B cell (primary cell): ENCODE measurements around the gene RNF10. TPM values are rescaled to one million over a fixed set of nuclear protein-coding genes. Genes with fewer than 3 reads are reported as not detected.
"Not testable (repeated sequence)": the region's sequence is repeated elsewhere in the genome, so short reads cannot be mapped to it uniquely, and the experiment has no call there.

ENCODE experiments used
- ATAC-seq: fragments of 200-7000 bp; cut with Tn5 transposase; one replicate; pipeline ENCODE4 v1.10.0; 2021; ENCODE audit warnings: low read depth, mild to moderate bottlenecking, moderate number of reproducible peaks, moderate library complexity
- CTCF ChIA-PET: fragments of 350-600 bp; sonication (Branson Sonifier 250); formaldehyde crosslinking; loops from one replicate; lab custom pipeline; 2021; ENCODE audit warnings: antibody characterized with exemption, inconsistent platforms; lab: Charles Lee
- POLR2A ChIA-PET: fragments of 350-600 bp; sonication (Branson Sonifier 250); formaldehyde crosslinking; loops from one replicate; lab custom pipeline; 2021; ENCODE audit warnings: antibody characterized with exemption; lab: Charles Lee
- DNase-seq: peaks from one replicate; pipeline ENCODE4 v3.0.0; 2013
- H2AFZ ChIP-seq: 2 replicates; pipeline ENCODE4 v1.6.1; 2012; ENCODE audit warnings: mild to moderate bottlenecking, low read depth, low read length; ENCODE audit not compliant: insufficient read depth, poor library complexity, severe bottlenecking
- H3K27ac ChIP-seq, 2 donors: 1 replicate in 1 of 2; 2 replicates in 1 of 2; pipeline ENCODE4 v1.5.1; 2012 to 2013; ENCODE audit warnings: low read length in 2 of 2, mild to moderate bottlenecking in 2 of 2, moderate library complexity in 1 of 2
- H3K27me3 ChIP-seq, 4 experiments: fragments of 200-600 bp in 1 of 4; sonication (generic) in 1 of 4; replicated peaks in 1 of 4; 1 replicate in 2 of 4; 2 replicates in 2 of 4; pipeline versions ENCODE4 v1.6.1 to v1.7.0; 2013 to 2016; ENCODE audit warnings: low read length in 3 of 4, mild to moderate bottlenecking in 2 of 4, mixed read lengths in 1 of 4, moderate library complexity in 1 of 4; ENCODE audit not compliant: insufficient read depth in 4 of 4, control insufficient read depth in 3 of 4; ENCODE audit errors: control extremely low read depth in 1 of 4
- H3K36me3 ChIP-seq, 2 experiments: replicated peaks in 1 of 2; 1 replicate in 1 of 2; 2 replicates in 1 of 2; pipeline versions ENCODE4 v1.6.1 to v1.7.1; 2013; ENCODE audit warnings: low read length in 1 of 2; ENCODE audit not compliant: insufficient read depth in 2 of 2, control insufficient read depth in 1 of 2; ENCODE audit errors: control extremely low read depth in 1 of 2, extremely low read depth in 1 of 2
- H3K4me1 ChIP-seq, 2 donors: fragments of 200-600 bp in 1 of 2; sonication (generic) in 1 of 2; 1 replicate in 1 of 2; 2 replicates in 1 of 2; pipeline versions ENCODE4 v1.5.1 to v1.6.1; 2013 to 2017; ENCODE audit warnings: low read length in 2 of 2; ENCODE audit not compliant: control insufficient read depth in 2 of 2, insufficient read depth in 2 of 2
- H3K4me2 ChIP-seq: replicated peaks from 2 replicates; pipeline ENCODE3; 2012; ENCODE audit warnings: mild to moderate bottlenecking, low read depth, low read length; ENCODE audit not compliant: poor library complexity, severe bottlenecking
- H3K4me3 ChIP-seq, 5 experiments: fragments of 200-600 bp in 1 of 5; sonication (generic) in 1 of 5; 1 replicate in 3 of 5; 2 replicates in 2 of 5; pipeline versions ENCODE4 v1.5.1 to v1.7.0; 2011 to 2016; ENCODE audit warnings: low read length in 4 of 5, mild to moderate bottlenecking in 4 of 5, low read depth in 2 of 5, control low read depth in 1 of 5, moderate library complexity in 1 of 5; ENCODE audit not compliant: insufficient read depth in 1 of 5; ENCODE audit errors: control extremely low read depth in 1 of 5, extremely low read depth in 1 of 5
- H3K79me2 ChIP-seq: fragments of 200-600 bp; sonication (generic); one replicate; pipeline ENCODE4 v1.6.0; 2016; ENCODE audit warnings: low read length; ENCODE audit not compliant: control insufficient read depth, insufficient read depth
- H3K9ac ChIP-seq: fragments of 200-600 bp; sonication (generic); 2 replicates; pipeline ENCODE4 v1.6.1; 2017; ENCODE audit warnings: mild to moderate bottlenecking, low read length, moderate library complexity
- H3K9me3 ChIP-seq, 3 donors: one replicate each; pipeline versions ENCODE4 v1.6.1 to v1.7.1; 2013; ENCODE audit warnings: low read length in 2 of 3; ENCODE audit not compliant: control insufficient read depth in 2 of 3, insufficient read depth in 1 of 3; ENCODE audit errors: control extremely low read depth in 1 of 3
- H4K20me1 ChIP-seq: 2 replicates; pipeline ENCODE4 v1.6.0; 2012; ENCODE audit warnings: mild to moderate bottlenecking, low read length; ENCODE audit not compliant: insufficient read depth, control insufficient read depth, poor library complexity, severe bottlenecking
- H3K27ac Mint-ChIP-seq: one replicate; pipeline ENCODE4 v1.8.0; 2021; ENCODE audit warnings: mixed read lengths
- H3K27me3 Mint-ChIP-seq: one replicate; pipeline ENCODE4 v1.8.0; 2021; ENCODE audit warnings: mixed read lengths
- H3K4me1 Mint-ChIP-seq: one replicate; pipeline ENCODE4 v1.8.0; 2021; ENCODE audit warnings: mixed read lengths
- H3K4me3 Mint-ChIP-seq: one replicate; pipeline ENCODE4 v1.8.0; 2021; ENCODE audit warnings: mixed read lengths
- H3K9me3 Mint-ChIP-seq: one replicate; pipeline ENCODE4 v1.8.0; 2022; ENCODE audit warnings: mixed read lengths; ENCODE audit not compliant: insufficient read depth
- CTCF ChIP-seq: fragments of 200-600 bp; IDR thresholded peaks from one replicate; pipeline ENCODE4 v1.8.0; 2022; ENCODE audit warnings: antibody characterized with exemption, mild to moderate bottlenecking
- EZH2 ChIP-seq: IDR thresholded peaks from 2 replicates; pipeline ENCODE4 v1.6.1; 2012; ENCODE audit warnings: borderline replicate concordance, low read depth, mild to moderate bottlenecking, moderate library complexity, low read length; ENCODE audit not compliant: insufficient read depth, poor library complexity, severe bottlenecking
- WGBS: methylation state at CpG from one replicate; pipeline ENCODE4 v1.1.5; 2013; ENCODE audit warnings: missing lambda C conversion rate; ENCODE audit not compliant: insufficient coverage; 5-methylcytosine and 5-hydroxymethylcytosine counted together
- intact Hi-C: fragments of 100-400 bp; cut with micrococcal nuclease; formaldehyde crosslinking; loops from one replicate; pipeline ENCODE4 v1.10.0; 2022
- polyA plus RNA-seq: library from polyadenylated mRNA; depleted of rRNA; stranded (reverse); fragments of >200 nt; gene quantifications from 2 replicates; pipeline ENCODE4 v1.2.3, GENCODE V29; 2012
- total RNA-seq, 2 donors: library from RNA; stranded (reverse); fragments of 120-200 nt in 1 of 2; gene quantifications; 1 replicate in 1 of 2; 2 replicates in 1 of 2; pipeline versions ENCODE4 v1.2.3 to v1.2.4, GENCODE V29; 2013 to 2022

RNF10 gene
- total and polyA plus RNA-seq, 2 donors (not counting 1 experiment from before 2014, with no cell fraction given), result 163 to 236 TPM

GRCh38 chr12:120599672-120600552, 65.8 kb downstream of the RNF10 start:
- Mint-ChIP-seq H3K9me3 (no peaks in the 10 kb centered on the region), H3K27me3 (peaks cover 18% of the 10 kb centered on the region), H3K4me1 (no peaks in the 10 kb centered on the region), H3K27ac (no peak overlapping the region), H3K4me3 (no peak overlapping the region)
- no peaks in the 10 kb centered on the region for H3K4me1 ChIP-seq
- H3K4me2 ChIP-seq, result no peak overlapping the region
- no peak for DNase-seq
- no peaks in the 10 kb centered on the region for H3K79me2 ChIP-seq
- H3K27ac ChIP-seq, result no peak overlapping the region
- no peak overlapping the region for H3K9ac ChIP-seq
- no peak for TF ChIP-seq CTCF
- no peak for TF ChIP-seq EZH2
- whole genome bisulfite sequencing, result 88% methylated on average over 10 of the region's 23 CpGs
- H4K20me1 ChIP-seq, result no peaks in the 10 kb centered on the region
- H3K4me3 ChIP-seq, result no peak overlapping the region
- ChIA-PET CTCF (no interaction called here), POLR2A (no interaction called here)
- intact Hi-C loops, result no loop called here
- H2AFZ ChIP-seq, result no peak overlapping the region
- ATAC-seq, result no peak
- peaks cover 0 to 13% (median 0%) of the 10 kb centered on the region in 4 experiments for H3K27me3 ChIP-seq
- no peaks in the 10 kb centered on the region for H3K9me3 ChIP-seq
- H3K36me3 ChIP-seq, result no peaks in the 10 kb centered on the region

GRCh38 chr12:120602416-120602815, 68.3 kb downstream of the RNF10 start:
- WGBS, result 0% methylated on average over 1 of the region's 5 CpGs
- H3K27me3 Mint-ChIP-seq, result peaks cover 23% of the 10 kb centered on the region
- H3K36me3 ChIP-seq, H3K4me3 ChIP-seq, H3K4me2 ChIP-seq, ATAC-seq, H3K9ac ChIP-seq, H3K4me1 Mint-ChIP-seq, DNase-seq, CTCF ChIA-PET, H3K9me3 ChIP-seq, H3K27ac ChIP-seq, H3K79me2 ChIP-seq, intact Hi-C loops, H3K4me1 ChIP-seq, H3K27ac Mint-ChIP-seq, H2AFZ ChIP-seq, POLR2A ChIA-PET, H3K4me3 Mint-ChIP-seq, H3K9me3 Mint-ChIP-seq, H4K20me1 ChIP-seq: not testable (repeated sequence)
- H3K27me3 ChIP-seq, result peaks cover 0 to 13% (median 0%) of the 10 kb centered on the region in 4 experiments
